BLaER1 treated with 17β-estradiol and CSF1 and Interleukin-3, amounts not matched to agents 10 nM and 100 nM (cell line): ENCODE results near the gene WDR74.
"Not testable (repeated sequence)": the region's sequence is repeated elsewhere in the genome, so short reads cannot be mapped to it uniquely, and the experiment has no call there.

Experiments used
- H3K27ac ChIP-seq, 11 experiments: shearing (Covaris generic); formaldehyde crosslinking; 2 replicates each; pipeline ENCODE4 v1.8.1; 2022
- H3K27me3 ChIP-seq, 11 experiments: shearing (Covaris generic); formaldehyde crosslinking; 2 replicates each; pipeline ENCODE4 v1.8.1; 2022
- H3K36me3 ChIP-seq, 11 experiments: shearing (Covaris generic); formaldehyde crosslinking; 2 replicates each; pipeline ENCODE4 v1.8.1; 2022
- H3K4me1 ChIP-seq, 10 experiments: shearing (Covaris generic); formaldehyde crosslinking; 2 replicates each; pipeline ENCODE4 v1.8.1; 2022
- H3K4me2 ChIP-seq, 11 experiments: shearing (Covaris generic); formaldehyde crosslinking; 2 replicates each; pipeline ENCODE4 v1.8.1; 2022
- H3K4me3 ChIP-seq, 10 experiments: shearing (Covaris generic); formaldehyde crosslinking; 2 replicates each; pipeline ENCODE4 v1.8.1; 2022
- H3K9ac ChIP-seq, 11 experiments: shearing (Covaris generic); formaldehyde crosslinking; 2 replicates each; pipeline ENCODE4 v1.8.1; 2022
- H3K9me3 ChIP-seq, 11 experiments: shearing (Covaris generic); formaldehyde crosslinking; replicated peaks in 1 of 11; 2 replicates each; pipeline ENCODE4 v1.8.1; 2022
- H4K20me1 ChIP-seq, 11 experiments: shearing (Covaris generic); formaldehyde crosslinking; 2 replicates each; pipeline ENCODE4 v1.8.1; 2022
- Cebpa-rat ChIP-seq, 11 experiments: shearing (Covaris generic); IDR thresholded peaks; 2 replicates each; pipeline ENCODE4 v1.8.1; 2022

WDR74 gene

DNA sequence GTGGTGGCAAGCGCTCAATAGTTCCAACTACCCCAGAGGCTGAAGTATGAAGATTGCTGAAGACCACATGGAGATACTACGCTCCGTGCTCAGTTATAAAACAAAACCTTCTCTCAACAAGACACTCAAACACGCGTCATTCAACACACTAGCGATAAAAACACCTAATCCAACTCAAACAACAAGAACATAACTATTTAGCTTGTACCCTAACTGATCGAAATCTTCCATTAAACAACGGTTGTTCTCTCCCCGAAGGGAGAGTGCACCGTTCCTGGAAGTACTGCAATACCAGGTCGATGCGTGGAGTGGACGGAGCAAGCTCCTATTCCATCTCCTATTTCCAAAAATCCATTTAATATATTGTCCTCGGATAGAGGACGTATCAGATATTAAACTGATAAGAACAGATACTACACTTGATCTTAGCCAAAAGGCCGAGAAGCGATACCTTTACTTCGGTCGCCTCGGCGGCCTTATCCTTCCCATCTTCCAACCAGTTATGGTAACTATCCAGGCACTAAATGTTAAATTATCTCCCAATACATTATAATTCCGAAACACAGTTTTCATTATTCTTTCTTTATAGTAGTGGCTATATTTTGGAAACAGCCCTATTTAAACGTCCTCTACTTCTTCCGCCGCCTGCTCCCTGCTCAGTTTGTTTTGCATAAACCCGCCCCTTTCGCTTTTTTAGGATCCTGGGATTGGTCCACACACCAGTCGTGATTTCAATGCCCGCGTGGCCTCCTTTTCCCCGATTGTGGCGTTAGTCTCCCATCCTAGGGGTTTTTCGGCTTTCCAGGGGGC, 2.2 kb upstream of the WDR74 start:
- Histone ChIP-seq H3K4me3 (peak overlapping the region; percentile 57 to 99 (median 84)), H3K27ac (peak overlapping the region; percentile 94 to 100 (median 98)), H3K27me3 (no peaks in the 10 kb centered on the region), H3K9ac (peak overlapping the region; percentile 92 to 99 (median 96)), H4K20me1 (peaks cover 0 to 14% (median 0%) of the 10 kb centered on the region in 11 experiments; a peak in 8 of 22 replicates), H3K36me3 (peaks cover 5 to 18% (median 16%) of the 10 kb centered on the region in 11 experiments; a peak in 20 of 22 replicates), H3K4me1 (peaks cover 33 to 42% (median 36%) of the 10 kb centered on the region in 10 experiments), H3K9me3 (no peaks in the 10 kb centered on the region), H3K4me2 (peak overlapping the region; percentile 79 to 98 (median 93))
- no peak for TF ChIP-seq Cebpa-rat (IDR thresholded peaks at IDR 0.05)

DNA sequence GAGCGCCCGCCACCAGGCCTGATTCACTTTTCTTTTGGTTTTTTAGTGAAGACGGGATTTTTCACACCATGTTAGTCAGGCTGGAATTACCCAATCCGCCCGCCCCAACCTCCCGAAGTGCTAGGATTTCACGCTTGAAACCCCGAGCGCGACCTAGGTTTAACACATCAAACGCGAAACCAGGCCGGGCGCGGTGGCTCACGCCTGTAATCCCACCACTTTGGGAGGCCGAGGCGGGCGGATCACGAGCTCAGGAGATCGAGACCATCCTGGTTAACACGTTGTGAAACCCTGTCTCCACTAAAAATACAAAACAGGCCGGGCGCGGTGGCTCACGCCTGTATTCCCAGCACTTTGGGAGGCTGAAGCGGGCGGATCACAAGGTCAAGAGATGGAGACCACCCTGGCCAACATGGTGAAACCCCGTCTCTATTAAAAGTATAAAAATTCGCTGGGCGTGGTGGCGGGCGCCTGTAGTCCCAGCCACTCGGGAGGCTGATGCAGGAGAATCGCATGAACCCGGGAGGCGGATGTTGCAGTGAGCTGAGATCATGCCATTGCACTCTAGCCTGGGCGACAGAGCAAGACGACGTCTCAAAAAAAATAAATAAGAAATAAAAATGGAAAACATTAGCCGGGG, 1.5 kb upstream of the WDR74 start:
- H3K9ac ChIP-seq: peak overlapping the region; percentile 92 to 97 (median 96)
- not testable (repeated sequence) for H3K9me3 ChIP-seq, H3K27me3 ChIP-seq
- H3K4me1 ChIP-seq: peaks cover 33 to 42% (median 37%) of the 10 kb centered on the region in 10 experiments
- peaks cover 0 to 22% (median under 1%) of the 10 kb centered on the region in 11 experiments; a peak in 8 of 22 replicates for H4K20me1 ChIP-seq
- H3K27ac ChIP-seq: peak overlapping the region; percentile 94 to 100 (median 98)
- TF ChIP-seq Cebpa-rat (IDR thresholded peaks at IDR 0.05): peak in 5 of 11 experiments; percentile 8 to 66 (median 34); a peak in 7 of 22 replicates
- H3K4me2 ChIP-seq: peak overlapping the region; percentile 73 to 93 (median 90)
- peak overlapping the region; percentile 79 to 100 (median 92) for H3K4me3 ChIP-seq
- H3K36me3 ChIP-seq: peaks cover 12 to 26% (median 23%) of the 10 kb centered on the region in 11 experiments; a peak in 21 of 22 replicates

DNA sequence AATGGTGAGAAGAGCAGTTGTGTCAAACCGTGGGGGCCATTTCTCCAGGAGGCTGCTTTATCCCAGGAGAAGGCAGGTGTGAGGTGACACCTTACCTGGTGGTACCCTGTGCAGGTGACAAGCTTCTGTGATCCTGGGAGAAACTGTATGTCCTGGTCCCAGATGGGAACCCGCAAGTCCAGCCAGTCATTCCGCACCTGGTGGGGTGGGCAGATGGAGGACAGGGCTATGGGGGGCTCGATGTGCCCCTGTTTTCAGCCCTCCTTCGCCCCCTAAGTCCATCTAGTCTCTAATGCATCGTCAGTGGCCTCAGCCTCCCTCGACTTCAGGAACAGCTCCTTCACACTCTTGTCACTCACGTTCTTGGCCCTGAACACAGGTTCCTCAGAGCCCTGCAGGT, 4.1 kb downstream of the WDR74 start:
- Histone ChIP-seq H3K4me3 (no peak overlapping the region), H4K20me1 (peaks cover 0 to 64% (median 33%) of the 10 kb centered on the region in 11 experiments; a peak in 17 of 22 replicates), H3K27ac (no peak overlapping the region), H3K27me3 (no peaks in the 10 kb centered on the region), H3K9ac (peak overlapping the region in 6 of 11 experiments; percentile 42 to 97 (median 58); a peak in 10 of 22 replicates), H3K36me3 (peaks cover 36 to 59% (median 55%) of the 10 kb centered on the region in 11 experiments), H3K4me1 (peaks cover 33 to 53% (median 43%) of the 10 kb centered on the region in 10 experiments), H3K4me2 (no peak overlapping the region), H3K9me3 (no peaks in the 10 kb centered on the region)
- no peak for TF ChIP-seq Cebpa-rat (IDR thresholded peaks at IDR 0.05)

DNA sequence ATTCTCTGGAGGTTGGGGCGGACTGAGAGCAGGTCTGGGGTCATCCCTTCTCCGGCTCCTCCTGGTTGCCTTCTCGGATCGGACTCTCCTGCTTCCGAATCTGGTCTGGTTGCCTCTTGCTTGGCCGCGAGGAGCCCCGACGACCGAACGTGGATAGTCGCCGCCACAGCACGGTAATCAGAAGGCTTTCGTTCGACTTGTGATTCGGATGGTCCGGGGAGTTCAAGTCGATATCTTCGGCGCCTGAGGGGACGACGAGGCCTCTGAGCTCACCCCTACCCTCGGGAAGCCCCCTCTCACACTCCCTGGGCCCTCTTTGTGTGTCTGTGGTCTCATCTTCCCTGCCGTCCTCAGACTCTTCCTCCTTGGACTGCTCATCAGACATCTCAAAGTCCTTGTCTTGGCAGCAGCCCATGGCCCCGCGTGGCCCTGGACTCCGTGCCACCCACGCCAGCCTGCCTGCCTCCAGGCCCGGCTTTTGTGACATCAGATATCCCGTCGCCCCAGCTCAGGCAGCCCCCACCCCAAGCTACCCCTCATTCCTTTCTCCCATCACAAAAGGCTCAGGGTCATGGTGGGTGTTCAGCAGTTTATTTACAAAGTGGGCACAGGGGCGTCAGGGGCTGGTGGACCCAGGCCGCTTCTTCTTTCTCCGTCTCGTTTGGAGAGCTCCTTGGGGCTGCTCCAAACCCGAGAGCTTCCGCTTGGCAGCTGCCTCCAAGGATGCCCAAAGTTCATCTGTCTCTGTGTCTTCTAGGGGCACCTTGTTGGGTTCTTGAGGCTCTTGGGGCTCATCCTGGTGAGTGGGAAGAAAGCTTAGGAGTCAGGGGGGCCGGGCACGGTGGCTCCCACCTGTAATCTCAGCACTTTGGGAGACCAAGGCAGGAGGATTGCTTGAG, 6.8 kb downstream of the WDR74 start, which contains the start of gene TEX54:
Gene TEX54, minus strand, starts transcription at position 506 of the 899 bp plus-strand sequence.
- peak within 1 kb of the TSS; percentile 81 to 97 (median 88) for H3K27ac ChIP-seq
- peak within 1 kb of the TSS; percentile 84 to 99 (median 94) for H3K4me2 ChIP-seq
- H3K9ac ChIP-seq: peak within 1 kb of the TSS; percentile 86 to 97 (median 95)
- H4K20me1 ChIP-seq: peaks cover 12 to 87% (median 37%) of the 10 kb centered on the region in 11 experiments; a peak in 17 of 22 replicates
- TF ChIP-seq Cebpa-rat (IDR thresholded peaks at IDR 0.05): no peak
- H3K4me3 ChIP-seq: peak within 1 kb of the TSS; percentile 73 to 96 (median 86)
- H3K9me3 ChIP-seq: no peaks in the 10 kb centered on the region
- peaks cover 51 to 77% (median 65%) of the 10 kb centered on the region in 11 experiments for H3K36me3 ChIP-seq
- H3K4me1 ChIP-seq: peaks cover 31 to 58% (median 40%) of the 10 kb centered on the region in 10 experiments
- H3K27me3 ChIP-seq: no peaks in the 10 kb centered on the region

DNA sequence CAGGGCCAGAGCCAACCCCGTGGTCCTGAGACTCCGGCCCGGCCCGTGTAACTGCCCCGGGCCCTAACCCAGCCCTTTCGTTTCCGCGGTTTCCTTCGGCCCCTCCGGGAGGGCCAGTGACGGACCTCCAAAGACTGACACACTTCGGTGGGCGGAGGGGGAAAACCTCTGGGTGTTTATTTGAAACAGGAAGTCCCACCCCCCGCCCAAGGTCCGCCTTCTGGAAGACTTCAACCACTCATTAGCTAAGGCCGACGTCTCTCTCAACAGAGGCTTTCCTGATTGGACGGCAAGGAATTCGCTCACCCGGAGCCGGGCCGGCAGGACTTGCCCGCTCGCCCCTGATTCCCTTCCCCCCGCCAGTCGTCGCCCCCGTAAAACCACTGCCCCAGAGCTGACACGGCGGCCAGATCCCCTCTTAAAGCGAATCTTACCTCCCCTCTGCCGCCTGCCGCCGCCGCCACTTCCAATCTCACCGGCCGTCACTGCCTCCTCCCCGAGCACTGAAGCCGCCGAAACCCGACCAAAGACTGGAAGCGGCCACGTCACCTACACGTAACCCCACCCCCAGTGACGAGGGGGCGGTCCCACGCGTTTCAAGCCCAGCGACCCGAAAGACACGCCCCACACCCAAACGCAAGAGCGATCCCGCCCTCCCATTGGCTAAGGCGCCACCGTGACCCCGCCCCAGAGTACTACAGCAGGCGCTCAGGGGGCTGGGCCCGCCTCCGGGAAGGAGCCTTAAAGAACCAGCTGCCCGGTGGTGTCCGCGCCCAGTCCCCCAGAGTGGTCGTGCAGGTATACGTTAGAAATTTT, 7.7 kb downstream of the WDR74 start, which contains the start of gene STX5:
Gene STX5, minus strand, starts transcription at position 532 of the 816 bp plus-strand sequence. CDS start 808 bp downstream, outside the sequence.
- Histone ChIP-seq H3K9ac (peak within 1 kb of the TSS; percentile 86 to 97 (median 95)), H3K27me3 (no peaks in the 10 kb centered on the region), H3K4me3 (peak within 1 kb of the TSS; percentile 73 to 96 (median 86)), H3K27ac (peak within 1 kb of the TSS; percentile 81 to 97 (median 88)), H4K20me1 (peaks cover 12 to 83% (median 37%) of the 10 kb centered on the region in 11 experiments; a peak in 17 of 22 replicates), H3K9me3 (no peaks in the 10 kb centered on the region), H3K4me1 (peaks cover 28 to 54% (median 34%) of the 10 kb centered on the region in 10 experiments), H3K4me2 (peak within 1 kb of the TSS; percentile 93 to 100 (median 97)), H3K36me3 (peaks cover 55 to 77% (median 66%) of the 10 kb centered on the region in 11 experiments)
- no peak for TF ChIP-seq Cebpa-rat (IDR thresholded peaks at IDR 0.05)

DNA sequence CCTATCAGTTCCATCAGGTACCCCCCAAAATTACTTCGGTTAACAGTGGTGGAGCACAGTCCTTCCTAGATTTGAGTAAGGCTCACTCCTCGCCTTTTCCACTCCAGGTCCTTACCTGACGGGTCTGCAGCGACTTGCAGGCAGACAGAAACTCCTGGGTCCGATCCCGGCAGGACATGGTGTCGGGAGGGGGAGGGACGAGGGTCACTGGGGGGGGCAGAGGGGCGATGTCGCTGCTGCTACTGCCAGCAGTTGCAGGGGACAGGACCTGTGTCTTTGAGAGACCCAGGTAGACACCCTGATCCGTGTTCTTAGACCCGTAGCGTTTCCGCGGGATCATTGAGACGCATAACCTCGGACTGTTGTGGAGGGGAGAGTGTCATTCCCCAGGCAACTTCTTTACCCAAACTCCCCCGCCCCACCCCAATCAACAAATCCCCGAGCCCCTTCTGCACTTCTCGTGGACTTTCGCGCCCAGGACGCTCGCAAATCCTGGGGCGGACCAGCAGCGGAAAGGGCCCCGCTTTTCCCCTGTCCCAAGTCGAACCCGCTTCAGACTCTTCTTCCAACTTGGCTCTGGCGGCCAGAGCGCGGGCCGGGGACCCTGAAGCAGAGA, 8.4 kb downstream of the WDR74 start:
- H3K36me3 ChIP-seq: peaks cover 56 to 77% (median 66%) of the 10 kb centered on the region in 11 experiments
- peak overlapping the region; percentile 73 to 96 (median 86) for H3K4me3 ChIP-seq
- H4K20me1 ChIP-seq: peaks cover 12 to 76% (median 37%) of the 10 kb centered on the region in 11 experiments; a peak in 17 of 22 replicates
- no peaks in the 10 kb centered on the region for H3K9me3 ChIP-seq
- no peak for TF ChIP-seq Cebpa-rat (IDR thresholded peaks at IDR 0.05)
- H3K4me1 ChIP-seq: peaks cover 28 to 53% (median 31%) of the 10 kb centered on the region in 10 experiments
- no peaks in the 10 kb centered on the region for H3K27me3 ChIP-seq
- peak overlapping the region; percentile 81 to 97 (median 88) for H3K27ac ChIP-seq
- peak overlapping the region; percentile 91 to 100 (median 96) for H3K4me2 ChIP-seq
- peak overlapping the region; percentile 86 to 97 (median 95) for H3K9ac ChIP-seq

DNA sequence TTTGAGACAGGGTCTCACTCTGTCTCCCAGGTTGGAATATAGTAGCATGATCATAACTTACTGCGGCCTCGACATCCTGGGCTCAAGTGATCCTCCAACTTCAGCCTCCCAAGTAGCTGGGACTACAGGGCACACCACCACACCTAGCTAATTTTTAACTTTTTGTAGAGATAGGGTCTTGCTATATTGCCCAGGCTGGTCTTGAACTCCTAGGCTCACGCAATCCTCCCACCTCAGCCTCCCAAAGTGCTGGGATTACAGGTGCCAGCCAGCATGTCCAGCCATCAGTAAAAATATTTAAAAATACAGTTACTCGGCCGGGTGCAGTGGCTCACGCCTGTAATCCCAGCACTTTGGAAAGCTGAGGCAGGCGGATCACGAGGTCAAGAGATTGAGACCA, 11.3 kb downstream of the WDR74 start:
- peaks cover 6 to 50% (median 27%) of the 10 kb centered on the region in 11 experiments; a peak in 16 of 22 replicates for H4K20me1 ChIP-seq
- H3K36me3 ChIP-seq: peaks cover 58 to 77% (median 67%) of the 10 kb centered on the region in 11 experiments
- not testable (repeated sequence) for H3K4me2 ChIP-seq

More for the DNA sequence above, 11.3 kb downstream of the WDR74 start:
- not testable (repeated sequence) for H3K27ac ChIP-seq, H3K4me3 ChIP-seq, H3K9me3 ChIP-seq, H3K27me3 ChIP-seq
- Histone ChIP-seq H3K9ac (peak overlapping the region in 2 of 11 experiments; percentile 26 to 27; a peak in 1 of 22 replicates), H3K4me1 (peaks cover 19 to 28% (median 23%) of the 10 kb centered on the region in 10 experiments)
